ENCODE measurements around the gene KHSRP. TPM values are rescaled to one million over a fixed set of nuclear protein-coding genes. Genes with fewer than 3 reads are reported as not detected.

KHSRP gene
- total RNA-seq, 1 donor from 2014 or later = 187 TPM

- no peaks in the 10 kb centered on the region for H3K9me3 Mint-ChIP-seq (ENCODE audit: low read depth)
- H3K27ac Mint-ChIP-seq (ENCODE audit: unreplicated experiment) = no peak overlapping the region
- DNase-seq (ENCODE audit: low spot score) = no peak
- no peaks in the 10 kb centered on the region for H3K27me3 Mint-ChIP-seq (ENCODE audit: low read depth)
- H3K4me3 Mint-ChIP-seq (ENCODE audit: unreplicated experiment) = no peak overlapping the region
- H3K36me3 Mint-ChIP-seq (ENCODE audit: low read depth) = peaks cover 7% of the 10 kb centered on the region
- H3K4me1 Mint-ChIP-seq (ENCODE audit: low read depth) = no peaks in the 10 kb centered on the region
- no peak for TF ChIP-seq CTCF (IDR thresholded peaks at IDR 0.05)
Observed at GRCh38 chr19:6413291-6413690, 11.3 kb downstream of the KHSRP start.

GRCh38 chr19:6412447-6413091, 12.0 kb downstream of the KHSRP start:
- no peak overlapping the region for H3K27ac Mint-ChIP-seq (ENCODE audit: unreplicated experiment)
- H3K4me1 Mint-ChIP-seq (ENCODE audit: low read depth) = no peaks in the 10 kb centered on the region
- DNase-seq (ENCODE audit: low spot score) = no peak
- TF ChIP-seq CTCF (IDR thresholded peaks at IDR 0.05) = peak; percentile 71
- H3K9me3 Mint-ChIP-seq (ENCODE audit: low read depth) = no peaks in the 10 kb centered on the region
- H3K4me3 Mint-ChIP-seq (ENCODE audit: unreplicated experiment) = no peak overlapping the region
- peaks cover 7% of the 10 kb centered on the region for H3K36me3 Mint-ChIP-seq (ENCODE audit: low read depth)
- no peaks in the 10 kb centered on the region for H3K27me3 Mint-ChIP-seq (ENCODE audit: low read depth)

GRCh38 chr19:6412061-6412446, 12.6 kb downstream of the KHSRP start:
- no peak for DNase-seq (ENCODE audit: low spot score)

GRCh38 chr19:6409346-6409745, 15.3 kb downstream of the KHSRP start:
- H3K27ac Mint-ChIP-seq (ENCODE audit: unreplicated experiment) = no peak overlapping the region
- H3K36me3 Mint-ChIP-seq (ENCODE audit: low read depth) = peaks cover 4% of the 10 kb centered on the region
- no peaks in the 10 kb centered on the region for H3K9me3 Mint-ChIP-seq (ENCODE audit: low read depth)
- DNase-seq (ENCODE audit: low spot score) = no peak
- no peaks in the 10 kb centered on the region for H3K27me3 Mint-ChIP-seq (ENCODE audit: low read depth)
- no peak for TF ChIP-seq CTCF (IDR thresholded peaks at IDR 0.05)
- H3K4me1 Mint-ChIP-seq (ENCODE audit: low read depth) = no peaks in the 10 kb centered on the region
- no peak overlapping the region for H3K4me3 Mint-ChIP-seq (ENCODE audit: unreplicated experiment)

More at GRCh38 chr19:6412061-6412446, 12.6 kb downstream of the KHSRP start:
- H3K27ac Mint-ChIP-seq (ENCODE audit: unreplicated experiment) = no peak overlapping the region
- peaks cover 7% of the 10 kb centered on the region for H3K36me3 Mint-ChIP-seq (ENCODE audit: low read depth)
- no peak for TF ChIP-seq CTCF (IDR thresholded peaks at IDR 0.05)
- H3K9me3 Mint-ChIP-seq (ENCODE audit: low read depth) = no peaks in the 10 kb centered on the region
- no peak overlapping the region for H3K4me3 Mint-ChIP-seq (ENCODE audit: unreplicated experiment)
- H3K4me1 Mint-ChIP-seq (ENCODE audit: low read depth) = no peaks in the 10 kb centered on the region
- H3K27me3 Mint-ChIP-seq (ENCODE audit: low read depth) = no peaks in the 10 kb centered on the region

GRCh38 chr19:6406401-6406800, 18.2 kb downstream of the KHSRP start:
- no peaks in the 10 kb centered on the region for H3K36me3 Mint-ChIP-seq (ENCODE audit: low read depth)
- no peak for DNase-seq (ENCODE audit: low spot score)
- no peaks in the 10 kb centered on the region for H3K27me3 Mint-ChIP-seq (ENCODE audit: low read depth)
- H3K4me3 Mint-ChIP-seq (ENCODE audit: unreplicated experiment) = no peak overlapping the region
- H3K9me3 Mint-ChIP-seq (ENCODE audit: low read depth) = no peaks in the 10 kb centered on the region
- no peak for TF ChIP-seq CTCF (IDR thresholded peaks at IDR 0.05)
- no peaks in the 10 kb centered on the region for H3K4me1 Mint-ChIP-seq (ENCODE audit: low read depth)
- no peak overlapping the region for H3K27ac Mint-ChIP-seq (ENCODE audit: unreplicated experiment)
